OCI-LY7 (cell line): ENCODE results near the gene LYZ. TPM values are rescaled to one million over a fixed set of nuclear protein-coding genes. Genes with fewer than 3 reads are reported as not detected.

Experiments
- BruUV-seq: library from RNA; stranded (reverse); fragments of 400-500 nt; replicated peaks from 2 replicates; lab custom pipeline; 2021; lab: Mats Ljungman, UMichigan
- CTCF ChIA-PET: fragments of 300-600 bp; sonication (Branson Sonifier 250); formaldehyde crosslinking; loops from one replicate; lab custom pipeline; 2022; ENCODE audit warnings: antibody characterized with exemption; ENCODE audit not compliant: unreplicated experiment; lab: Charles Lee
- POLR2A ChIA-PET: fragments of 300-600 bp; sonication (Branson Sonifier 250); formaldehyde crosslinking; loops from one replicate; lab custom pipeline; 2022; ENCODE audit warnings: antibody characterized with exemption; lab: Charles Lee
- DNase-seq: peaks from one replicate; pipeline ENCODE4 v3.0.0-alpha.2; 2015; ENCODE audit warnings: low spot score
- H2AFZ ChIP-seq: fragments of 200-600 bp; sonication (generic), shearing (Covaris generic); 2 replicates; pipeline ENCODE4 v1.6.1; 2014; ENCODE audit warnings: mild to moderate bottlenecking, antibody characterized with exemption, low read length, moderate library complexity
- H3K27ac ChIP-seq: fragments of 200-600 bp; sonication (generic); 2 replicates; pipeline ENCODE4 v1.5.1; 2014; ENCODE audit warnings: mixed run types, low read depth, mild to moderate bottlenecking, moderate library complexity, low read length, inconsistent platforms; ENCODE audit not compliant: poor library complexity, severe bottlenecking
- H3K36me3 ChIP-seq: fragments of 200-600 bp; sonication (generic); 2 replicates; pipeline ENCODE4 v1.6.1; 2014; ENCODE audit warnings: mild to moderate bottlenecking, antibody characterized with exemption, low read length, moderate library complexity, mixed read lengths; ENCODE audit not compliant: insufficient read depth
- H3K4me1 ChIP-seq: fragments of 200-600 bp; sonication (generic); 2 replicates; pipeline ENCODE4 v1.5.1; 2014; ENCODE audit warnings: mild to moderate bottlenecking, low read length; ENCODE audit not compliant: insufficient read depth, poor library complexity, severe bottlenecking
- H3K4me2 ChIP-seq: fragments of 200-600 bp; sonication (generic); 2 replicates; pipeline ENCODE4 v1.6.1; 2014; ENCODE audit warnings: mild to moderate bottlenecking, low read length
- H3K4me3 ChIP-seq: fragments of 200-600 bp; sonication (generic); 2 replicates; pipeline ENCODE4 v1.5.1; 2014; ENCODE audit warnings: mild to moderate bottlenecking, low read depth, low read length; ENCODE audit not compliant: poor library complexity, severe bottlenecking
- H3K79me2 ChIP-seq: fragments of 200-600 bp; sonication (generic); 2 replicates; pipeline ENCODE4 v1.6.1; 2016; ENCODE audit warnings: low read depth, mild to moderate bottlenecking, low read length, moderate library complexity, mixed read lengths; ENCODE audit not compliant: insufficient read depth
- H3K9me2 ChIP-seq: fragments of 200-600 bp; sonication (generic); 2 replicates; pipeline ENCODE4 v1.6.1; 2016; ENCODE audit warnings: mild to moderate bottlenecking, low read length, mixed read lengths; ENCODE audit not compliant: insufficient read depth
- H3K9me3 ChIP-seq: fragments of 200-600 bp; sonication (generic); 2 replicates; pipeline ENCODE4 v1.6.1; 2014; ENCODE audit warnings: mild to moderate bottlenecking, mixed run types, low read length, mixed read lengths
- H4K20me1 ChIP-seq: fragments of 200-600 bp; sonication (generic); 2 replicates; pipeline ENCODE4 v1.6.1; 2014; ENCODE audit warnings: mild to moderate bottlenecking, antibody characterized with exemption, low read length, moderate library complexity, mixed read lengths; ENCODE audit not compliant: insufficient read depth
- EZH2phosphoT487 ChIP-seq: fragments of 200-600 bp; sonication (generic); IDR thresholded peaks from 2 replicates; pipeline ENCODE4 v1.6.1; 2018; ENCODE audit warnings: low read depth, borderline replicate concordance, mild to moderate bottlenecking, mixed run types, antibody characterized with exemption, low read length, moderate library complexity, mixed read lengths
- intact Hi-C: fragments of 100-400 bp; cut with micrococcal nuclease; formaldehyde crosslinking; loops from one replicate; pipeline ENCODE4 v1.10.0; 2022; ENCODE audit not compliant: unreplicated experiment
- total RNA-seq, 2 experiments: library from RNA; depleted of rRNA in 1 of 2; stranded (reverse); fragments of >200 nt in 1 of 2; shearing (Covaris generic) in 1 of 2; gene quantifications; 2 replicates each; pipeline ENCODE4 v1.2.3, GENCODE V29; 2014 to 2022
- TF ChIP-seq, protein P1 (sequence below): fragments of 200-600 bp; sonication (generic); conservative IDR thresholded peaks from 2 replicates; pipeline ENCODE4 v1.5.1; 2014; ENCODE audit warnings: mild to moderate bottlenecking, antibody characterized with exemption, low read length, moderate library complexity, mixed read lengths

Gene LYZ
- total RNA-seq, 2 experiments from 2014 or later, result 0.29 TPM; not detected in 1

- Histone ChIP-seq H3K4me3 (peak within 1 kb of the TSS; percentile 90), H3K27ac (peak within 1 kb of the TSS; percentile 89), H4K20me1 (no peaks in the 10 kb centered on the region), H3K79me2 (peaks cover 50% of the 10 kb centered on the region), H3K36me3 (peaks cover 36% of the 10 kb centered on the region), H3K4me1 (peaks cover 22% of the 10 kb centered on the region), H3K4me2 (peak within 1 kb of the TSS; percentile 66), H2AFZ (peak within 1 kb of the TSS; percentile 92), H3K9me2 (no peaks in the 10 kb centered on the region), H3K9me3 (no peaks in the 10 kb centered on the region)
- peak; percentile 95 for DNase-seq
- TF ChIP-seq EZH2phosphoT487, result no peak
- TF ChIP-seq, protein P1, sequence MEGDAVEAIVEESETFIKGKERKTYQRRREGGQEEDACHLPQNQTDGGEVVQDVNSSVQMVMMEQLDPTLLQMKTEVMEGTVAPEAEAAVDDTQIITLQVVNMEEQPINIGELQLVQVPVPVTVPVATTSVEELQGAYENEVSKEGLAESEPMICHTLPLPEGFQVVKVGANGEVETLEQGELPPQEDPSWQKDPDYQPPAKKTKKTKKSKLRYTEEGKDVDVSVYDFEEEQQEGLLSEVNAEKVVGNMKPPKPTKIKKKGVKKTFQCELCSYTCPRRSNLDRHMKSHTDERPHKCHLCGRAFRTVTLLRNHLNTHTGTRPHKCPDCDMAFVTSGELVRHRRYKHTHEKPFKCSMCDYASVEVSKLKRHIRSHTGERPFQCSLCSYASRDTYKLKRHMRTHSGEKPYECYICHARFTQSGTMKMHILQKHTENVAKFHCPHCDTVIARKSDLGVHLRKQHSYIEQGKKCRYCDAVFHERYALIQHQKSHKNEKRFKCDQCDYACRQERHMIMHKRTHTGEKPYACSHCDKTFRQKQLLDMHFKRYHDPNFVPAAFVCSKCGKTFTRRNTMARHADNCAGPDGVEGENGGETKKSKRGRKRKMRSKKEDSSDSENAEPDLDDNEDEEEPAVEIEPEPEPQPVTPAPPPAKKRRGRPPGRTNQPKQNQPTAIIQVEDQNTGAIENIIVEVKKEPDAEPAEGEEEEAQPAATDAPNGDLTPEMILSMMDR, result no peak
- intact Hi-C loops, result loop anchor here (1.0 to 5.0 kb wide), 2 partner anchors 226 to 278 kb away; partner anchors contain the start of gene CCT2
- POLR2A ChIA-PET, result interaction anchor here (0.7 to 1.9 kb wide), 2 partner anchors 29 to 81 kb away, joined by 4 to 18 read pairs; no protein-coding TSS in a partner anchor
- CTCF ChIA-PET, result no interaction called here
- BruUV-seq, result no TSS peak
Observed at GRCh38 chr12:69359531-69360347, 11.6 kb downstream of the LYZ start, which contains the start of gene YEATS4. Gene YEATS4, plus strand, starts transcription at chr12:69359743. Its CDS starts 230 bp downstream, at chr12:69359973.

DNA sequence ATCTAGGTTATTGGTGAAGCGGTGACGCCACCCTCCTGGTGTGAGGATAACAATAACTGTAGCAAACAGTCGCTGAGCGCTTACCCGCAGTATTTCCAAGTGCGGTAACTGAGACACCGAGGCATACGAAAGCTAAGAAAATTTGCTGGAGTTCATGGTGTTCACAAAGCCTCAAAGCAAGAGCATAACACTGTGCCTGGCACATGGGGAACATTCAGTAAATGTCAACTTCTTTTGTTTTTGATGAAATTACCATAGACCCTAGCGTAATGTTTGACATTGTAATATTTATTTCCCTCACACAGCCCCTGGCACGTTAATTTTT, 12.1 kb downstream of the LYZ start:
- Histone ChIP-seq H3K4me3 (peak overlapping the region; percentile 90), H3K27ac (peak overlapping the region; percentile 89), H3K9me3 (no peaks in the 10 kb centered on the region), H4K20me1 (no peaks in the 10 kb centered on the region), H3K79me2 (peaks cover 55% of the 10 kb centered on the region), H3K36me3 (peaks cover 42% of the 10 kb centered on the region), H2AFZ (peak overlapping the region; percentile 92; the same call in 1 of the 2 replicates), H3K4me1 (peaks cover 22% of the 10 kb centered on the region), H3K4me2 (peak overlapping the region; percentile 66), H3K9me2 (no peaks in the 10 kb centered on the region)
- TSS peak; percentile 79 for BruUV-seq
- TF ChIP-seq, protein P1, result no peak
- TF ChIP-seq EZH2phosphoT487, result no peak
- ChIA-PET CTCF (no interaction called here), POLR2A (interaction anchor here (0.7 to 1.1 kb wide), 2 partner anchors 25 to 80 kb away, joined by 4 read pairs; no protein-coding TSS in a partner anchor)
- intact Hi-C loops, result loop anchor here (1.0 kb wide), 1 partner anchor 225 kb away; the partner anchor contains the start of gene CCT2
- DNase-seq, result no peak
